ENCODE data around the gene RPL15.

- no peak for TF ChIP-seq CTCF (IDR thresholded peaks at IDR 0.05)
- TF ChIP-seq POLR2A (IDR thresholded peaks at IDR 0.05): no peak
Measured at GRCh38 chr3:23879485-23879884, 37.4 kb upstream of the RPL15 start.
